ENCODE measurements around the gene MXRA8.

DNA sequence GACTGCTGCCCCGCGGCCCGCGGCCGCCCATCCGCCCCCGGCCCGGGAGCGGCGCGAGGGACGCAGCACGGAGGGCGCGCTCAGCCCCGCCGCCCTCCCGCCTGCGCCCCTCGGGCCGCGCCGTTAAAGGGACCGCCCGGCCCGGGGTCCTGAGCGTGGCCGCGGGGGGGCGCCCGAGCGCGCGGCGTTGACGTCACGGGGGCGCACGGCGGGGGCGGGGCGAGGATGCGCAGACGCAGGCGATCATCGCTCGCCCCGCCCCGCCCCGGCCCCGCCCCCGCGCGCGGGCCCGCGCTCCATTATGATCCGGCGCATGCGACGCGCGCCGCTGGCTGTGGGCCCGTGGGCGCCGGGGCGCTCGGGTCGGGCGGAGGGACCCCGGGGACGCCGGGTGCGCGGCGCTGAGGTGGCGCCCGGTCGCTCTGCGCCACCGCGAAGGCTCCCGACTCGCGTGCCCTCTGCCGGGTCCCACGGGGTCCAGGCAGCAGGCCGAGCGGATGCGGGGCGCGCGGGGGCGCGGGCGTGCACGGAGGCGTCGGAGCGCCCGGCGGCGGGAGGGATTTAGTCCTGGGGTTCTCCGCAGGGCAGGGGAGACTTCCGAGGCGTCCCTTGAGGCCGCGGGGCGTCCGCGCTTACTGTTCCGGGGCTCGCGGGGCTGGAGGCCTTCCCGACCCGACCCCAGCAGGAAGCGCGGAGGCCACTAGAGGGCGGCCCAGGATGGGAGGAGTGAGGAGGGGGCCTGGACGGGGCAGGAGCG, 8.9 kb downstream of the MXRA8 start, which contains the start of gene DVL1:
- TF ChIP-seq, protein P1, sequence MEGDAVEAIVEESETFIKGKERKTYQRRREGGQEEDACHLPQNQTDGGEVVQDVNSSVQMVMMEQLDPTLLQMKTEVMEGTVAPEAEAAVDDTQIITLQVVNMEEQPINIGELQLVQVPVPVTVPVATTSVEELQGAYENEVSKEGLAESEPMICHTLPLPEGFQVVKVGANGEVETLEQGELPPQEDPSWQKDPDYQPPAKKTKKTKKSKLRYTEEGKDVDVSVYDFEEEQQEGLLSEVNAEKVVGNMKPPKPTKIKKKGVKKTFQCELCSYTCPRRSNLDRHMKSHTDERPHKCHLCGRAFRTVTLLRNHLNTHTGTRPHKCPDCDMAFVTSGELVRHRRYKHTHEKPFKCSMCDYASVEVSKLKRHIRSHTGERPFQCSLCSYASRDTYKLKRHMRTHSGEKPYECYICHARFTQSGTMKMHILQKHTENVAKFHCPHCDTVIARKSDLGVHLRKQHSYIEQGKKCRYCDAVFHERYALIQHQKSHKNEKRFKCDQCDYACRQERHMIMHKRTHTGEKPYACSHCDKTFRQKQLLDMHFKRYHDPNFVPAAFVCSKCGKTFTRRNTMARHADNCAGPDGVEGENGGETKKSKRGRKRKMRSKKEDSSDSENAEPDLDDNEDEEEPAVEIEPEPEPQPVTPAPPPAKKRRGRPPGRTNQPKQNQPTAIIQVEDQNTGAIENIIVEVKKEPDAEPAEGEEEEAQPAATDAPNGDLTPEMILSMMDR (IDR thresholded peaks at IDR 0.05), result peak; percentile 75
- no peak for TF ChIP-seq ZFX (IDR thresholded peaks at IDR 0.05; ENCODE audit: borderline replicate concordance)
